Keratinocyte (primary cell): ENCODE data around the gene CANT1. TPM values are rescaled to one million over a fixed set of nuclear protein-coding genes. Genes with fewer than 3 reads are reported as not detected.

Source experiments
- DNase-seq: peaks from one replicate; pipeline ENCODE4 v3.0.0-alpha.2; 2011; ENCODE audit warnings: low read depth, missing footprints, low spot score
- FAIRE-seq: peaks from 2 replicates; lab custom pipeline; 2011; peaks lifted over from hg19 to GRCh38; lab: Jason Lieb, UNC
- H2AFZ ChIP-seq: 2 replicates; pipeline ENCODE4 v1.6.0; 2012; ENCODE audit warnings: low read length, control low read depth, inconsistent platforms; ENCODE audit not compliant: control insufficient read depth
- H3K27ac ChIP-seq: 2 replicates; pipeline ENCODE4 v1.5.1; 2011; ENCODE audit warnings: low read length; ENCODE audit not compliant: control insufficient read depth, insufficient read depth
- H3K27me3 ChIP-seq: 3 replicates; pipeline ENCODE4 v1.6.0; 2011; ENCODE audit warnings: low read length; ENCODE audit not compliant: control insufficient read depth, insufficient read depth; ENCODE audit errors: extremely low read depth
- H3K36me3 ChIP-seq, 2 experiments: 2 replicates in 1 of 2; 3 replicates in 1 of 2; pipeline ENCODE4 v1.5.1; 2011; ENCODE audit warnings: low read length in 2 of 2, mild to moderate bottlenecking in 1 of 2; ENCODE audit not compliant: control insufficient read depth in 2 of 2, insufficient read depth in 2 of 2; ENCODE audit errors: extremely low read depth in 1 of 2
- H3K4me1 ChIP-seq: 3 replicates; pipeline ENCODE4 v1.5.1; 2011; ENCODE audit warnings: low read length; ENCODE audit not compliant: control insufficient read depth, insufficient read depth; ENCODE audit errors: extremely low read depth
- H3K4me2 ChIP-seq: 3 replicates; pipeline ENCODE4 v1.6.0; 2011; ENCODE audit warnings: low read depth, low read length; ENCODE audit not compliant: control insufficient read depth, insufficient read depth; ENCODE audit errors: extremely low read depth
- H3K4me3 ChIP-seq, 3 experiments: fragments of 200-600 bp in 1 of 3; sonication (generic) in 1 of 3; 2 replicates in 2 of 3; 3 replicates in 1 of 3; pipeline ENCODE4 v1.5.1; 2011 to 2016; ENCODE audit warnings: low read length in 3 of 3, mild to moderate bottlenecking in 3 of 3, control low read depth in 2 of 3, inconsistent platforms in 1 of 3, low read depth in 1 of 3, mixed read lengths in 1 of 3, mixed run types in 1 of 3, moderate library complexity in 1 of 3; ENCODE audit not compliant: control insufficient read depth in 2 of 3, insufficient read depth in 2 of 3; ENCODE audit errors: extremely low read depth in 1 of 3
- H3K79me2 ChIP-seq: 2 replicates; pipeline ENCODE4 v1.6.0; 2012; ENCODE audit warnings: low read length; ENCODE audit not compliant: control insufficient read depth, insufficient read depth
- H3K9ac ChIP-seq: 3 replicates; pipeline ENCODE4 v1.6.0; 2011; ENCODE audit warnings: low read length; ENCODE audit not compliant: control insufficient read depth, insufficient read depth; ENCODE audit errors: extremely low read depth
- H3K9me1 ChIP-seq: 3 replicates; pipeline ENCODE4 v1.6.0; 2011; ENCODE audit warnings: low read length; ENCODE audit not compliant: control insufficient read depth, insufficient read depth; ENCODE audit errors: extremely low read depth
- H3K9me3 ChIP-seq: 2 replicates; pipeline ENCODE4 v1.5.1; 2012; ENCODE audit warnings: low read depth, low read length; ENCODE audit not compliant: control insufficient read depth
- H4K20me1 ChIP-seq: 3 replicates; pipeline ENCODE4 v1.6.0; 2011; ENCODE audit warnings: low read length; ENCODE audit not compliant: control insufficient read depth, insufficient read depth; ENCODE audit errors: extremely low read depth
- CTCF ChIP-seq, 3 experiments: IDR thresholded peaks in 1 of 3; conservative IDR thresholded peaks in 1 of 3; optimal IDR thresholded peaks in 1 of 3; 2 replicates in 2 of 3; 3 replicates in 1 of 3; pipeline versions ENCODE3 to v1.5.1; 2011; ENCODE audit warnings: low read length in 3 of 3, mild to moderate bottlenecking in 3 of 3, moderate library complexity in 2 of 3, control low read depth in 1 of 3, inconsistent platforms in 1 of 3; ENCODE audit not compliant: insufficient read depth in 2 of 3; ENCODE audit errors: extremely low read depth in 1 of 3
- EZH2 ChIP-seq: IDR thresholded peaks from one replicate; pipeline ENCODE4 v1.6.1; 2012; ENCODE audit warnings: inconsistent platforms, mild to moderate bottlenecking, low read length, moderate library complexity
- dilution Hi-C: fragments of 300-500 bp; cut with MboI; formaldehyde crosslinking; loops from one replicate; pipeline ENCODE4 v1.7.0; 2020; ENCODE audit warnings: low sequenced_read_pairs; ENCODE audit not compliant: extremely low pct_ligation_motif_present
- polyA plus RNA-seq, 5 experiments: library from polyadenylated mRNA; depleted of rRNA in 3 of 5; stranded (reverse) in 3 of 5; stranded (forward) in 1 of 5; unstranded in 1 of 5; fragments of >200 nt; gene quantifications; 1 replicate in 1 of 5; 2 replicates in 3 of 5; 3 replicates in 1 of 5; pipeline versions ENCODE4 v1.2.1 to v1.2.3, GENCODE V29; 2011 to 2012; ENCODE audit warnings: missing spikeins in 2 of 5, low read depth in 1 of 5, low replicate concordance in 1 of 5

CANT1 gene
- polyA plus RNA-seq, 1 donor (not counting 4 experiments of a cell fraction or from before 2014, with no cell fraction given): 53.2 TPM

GRCh38 chr17:79047923-79048825 lies 38.6 kb upstream of the CANT1 start:
- FAIRE-seq (no peak), DNase-seq (no peak)
- Histone ChIP-seq H3K27me3 (peaks cover 4% of the 10 kb centered on the region), H3K4me2 (no peak overlapping the region), H4K20me1 (no peaks in the 10 kb centered on the region), H3K79me2 (no peaks in the 10 kb centered on the region), H2AFZ (no peak overlapping the region), H3K27ac (no peak overlapping the region), H3K4me1 (peaks cover 7% of the 10 kb centered on the region), H3K9ac (no peak overlapping the region), H3K4me3 (no peak overlapping the region), H3K36me3 (no peaks in the 10 kb centered on the region), H3K9me3 (no peaks in the 10 kb centered on the region), H3K9me1 (no peaks in the 10 kb centered on the region)
- TF ChIP-seq EZH2 (no peak), CTCF (optimal IDR thresholded peaks at IDR 0.05 in 1 of 3, IDR thresholded peaks at IDR 0.05 in 1 of 3, conservative IDR thresholded peaks at IDR 0.05 in 1 of 3; ENCODE audit: extremely low read depth in 1 of 3, insufficient read depth in 2 of 3, low read length in 3 of 3) (no peak)
- dilution Hi-C loops: loop anchor here (25.0 kb wide), 1 partner anchor 339 kb away; no protein-coding TSS in a partner anchor

GRCh38 chr17:79047291-79047920 lies 37.8 kb upstream of the CANT1 start:
- no peak for TF ChIP-seq EZH2
- TF ChIP-seq CTCF (optimal IDR thresholded peaks at IDR 0.05 in 1 of 3, IDR thresholded peaks at IDR 0.05 in 1 of 3, conservative IDR thresholded peaks at IDR 0.05 in 1 of 3; ENCODE audit: extremely low read depth in 1 of 3, insufficient read depth in 2 of 3, low read length in 3 of 3): no peak
- Histone ChIP-seq H4K20me1 (no peaks in the 10 kb centered on the region), H3K27me3 (peaks cover 4% of the 10 kb centered on the region), H3K4me1 (peaks cover 7% of the 10 kb centered on the region), H3K27ac (no peak overlapping the region), H3K9me1 (no peaks in the 10 kb centered on the region), H3K4me2 (no peak overlapping the region), H3K9me3 (no peaks in the 10 kb centered on the region), H3K4me3 (no peak overlapping the region), H3K9ac (no peak overlapping the region), H3K36me3 (no peaks in the 10 kb centered on the region), H2AFZ (no peak overlapping the region), H3K79me2 (no peaks in the 10 kb centered on the region)
- FAIRE-seq (no peak), DNase-seq (no peak)
- dilution Hi-C loops: loop anchor here (25.0 kb wide), 1 partner anchor 340 kb away; no protein-coding TSS in a partner anchor
